LNCaP clone FGC (cell line): ENCODE measurements around the gene ADGRG6.
A peak's percentile ranks its signal among the peaks of the same experiment; 100 is the strongest.
"Not testable (repeated sequence)": the region's sequence is repeated elsewhere in the genome, so short reads cannot be mapped to it uniquely, and the experiment has no call there.

Experiments
- DNase-seq: peaks from one replicate; pipeline ENCODE4 v3.0.0-alpha.2; 2011; ENCODE audit warnings: low read depth
- H3K4me3 ChIP-seq: 2 replicates; pipeline ENCODE4 v1.5.1; 2011; ENCODE audit warnings: mild to moderate bottlenecking, low read depth, low read length, control low read depth
- TF ChIP-seq, protein P1 (sequence below): IDR thresholded peaks from 2 replicates; pipeline ENCODE4 v1.5.1; 2012; ENCODE audit warnings: mild to moderate bottlenecking; ENCODE audit not compliant: control insufficient read depth, insufficient read depth; ENCODE audit errors: extremely low read depth

ADGRG6 gene

DNA sequence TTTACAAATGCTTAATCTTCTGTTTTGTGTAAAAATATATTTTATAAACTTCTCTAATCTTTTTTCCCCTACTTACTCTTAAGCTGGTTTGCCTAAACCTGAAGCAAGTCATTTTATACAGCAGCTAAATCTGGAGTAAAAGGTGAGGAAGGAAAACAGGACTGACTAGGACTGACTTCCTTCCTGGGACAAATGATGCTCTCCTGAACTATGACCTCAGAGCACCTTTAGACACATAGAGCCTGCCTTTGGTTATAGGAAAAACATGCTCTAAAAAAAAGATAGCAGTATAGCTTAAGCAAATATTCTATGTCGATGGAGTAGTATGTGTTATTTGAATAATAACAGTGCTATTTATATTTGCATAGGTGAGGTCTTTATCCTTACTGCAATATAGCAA lies 21.5 kb upstream of the ADGRG6 start:
- TF ChIP-seq, protein P1, sequence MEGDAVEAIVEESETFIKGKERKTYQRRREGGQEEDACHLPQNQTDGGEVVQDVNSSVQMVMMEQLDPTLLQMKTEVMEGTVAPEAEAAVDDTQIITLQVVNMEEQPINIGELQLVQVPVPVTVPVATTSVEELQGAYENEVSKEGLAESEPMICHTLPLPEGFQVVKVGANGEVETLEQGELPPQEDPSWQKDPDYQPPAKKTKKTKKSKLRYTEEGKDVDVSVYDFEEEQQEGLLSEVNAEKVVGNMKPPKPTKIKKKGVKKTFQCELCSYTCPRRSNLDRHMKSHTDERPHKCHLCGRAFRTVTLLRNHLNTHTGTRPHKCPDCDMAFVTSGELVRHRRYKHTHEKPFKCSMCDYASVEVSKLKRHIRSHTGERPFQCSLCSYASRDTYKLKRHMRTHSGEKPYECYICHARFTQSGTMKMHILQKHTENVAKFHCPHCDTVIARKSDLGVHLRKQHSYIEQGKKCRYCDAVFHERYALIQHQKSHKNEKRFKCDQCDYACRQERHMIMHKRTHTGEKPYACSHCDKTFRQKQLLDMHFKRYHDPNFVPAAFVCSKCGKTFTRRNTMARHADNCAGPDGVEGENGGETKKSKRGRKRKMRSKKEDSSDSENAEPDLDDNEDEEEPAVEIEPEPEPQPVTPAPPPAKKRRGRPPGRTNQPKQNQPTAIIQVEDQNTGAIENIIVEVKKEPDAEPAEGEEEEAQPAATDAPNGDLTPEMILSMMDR = no peak
- H3K4me3 ChIP-seq = no peak overlapping the region
- DNase-seq = no peak

DNA sequence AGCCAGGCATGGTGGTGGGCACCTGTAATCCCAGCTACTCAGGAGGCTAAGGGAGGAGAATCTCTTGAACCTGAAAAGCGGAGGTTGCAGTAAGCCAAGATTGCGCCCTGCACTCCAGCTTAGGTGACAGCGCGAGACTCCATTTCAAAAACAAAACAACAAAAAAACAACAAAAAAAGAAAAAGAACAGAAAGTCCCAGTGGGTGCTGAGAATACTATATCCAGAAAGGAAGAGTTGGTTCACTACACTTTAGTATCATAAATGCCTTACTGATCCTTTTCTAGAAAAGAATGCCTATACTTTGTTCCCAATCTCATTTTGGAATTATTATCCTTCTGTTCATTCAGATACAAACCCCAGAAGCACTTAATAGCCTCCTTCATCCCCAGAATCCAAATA lies 20.9 kb upstream of the ADGRG6 start:
- no peak overlapping the region for H3K4me3 ChIP-seq
- no peak for DNase-seq
- TF ChIP-seq, protein P1 = no peak

DNA sequence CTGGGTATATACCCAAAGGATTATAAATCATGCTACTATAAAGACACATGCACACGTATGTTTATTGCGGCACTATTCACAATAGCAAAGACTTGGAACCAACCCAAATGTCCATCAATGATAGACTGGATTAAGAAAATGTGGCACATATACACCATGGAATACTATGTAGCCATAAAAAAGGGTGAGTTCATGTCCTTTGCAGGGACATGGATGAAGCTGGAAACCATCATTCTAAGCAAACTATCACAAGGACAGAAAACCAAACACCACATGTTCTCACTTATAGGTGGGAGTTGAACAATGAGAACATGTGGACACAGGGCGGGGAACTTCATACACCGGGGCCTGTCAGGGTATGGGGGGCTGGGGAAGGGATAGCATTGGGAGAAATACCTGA lies 18.7 kb upstream of the ADGRG6 start:
- H3K4me3 ChIP-seq, DNase-seq: not testable (repeated sequence)

DNA sequence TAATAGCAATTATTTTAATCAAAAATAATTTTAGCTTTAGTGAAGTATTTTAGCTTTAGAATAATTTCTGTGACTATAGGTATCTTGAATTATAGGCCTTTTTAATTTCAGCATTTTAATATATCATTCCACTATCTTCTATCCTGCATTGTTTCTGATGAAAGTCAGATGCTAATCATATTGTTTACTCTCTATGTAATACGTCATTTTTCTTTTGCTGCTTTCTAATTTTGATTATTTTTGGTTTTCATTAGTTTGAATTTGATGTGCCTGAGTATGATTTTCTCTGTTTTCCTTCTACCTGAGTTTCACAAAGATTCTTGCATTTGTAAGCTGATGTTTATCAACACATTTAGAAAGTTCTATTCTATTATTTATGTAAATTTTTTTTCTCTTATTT lies 17.4 kb upstream of the ADGRG6 start:
- TF ChIP-seq, protein P1 = no peak
- DNase-seq = no peak
- H3K4me3 ChIP-seq = no peak overlapping the region

DNA sequence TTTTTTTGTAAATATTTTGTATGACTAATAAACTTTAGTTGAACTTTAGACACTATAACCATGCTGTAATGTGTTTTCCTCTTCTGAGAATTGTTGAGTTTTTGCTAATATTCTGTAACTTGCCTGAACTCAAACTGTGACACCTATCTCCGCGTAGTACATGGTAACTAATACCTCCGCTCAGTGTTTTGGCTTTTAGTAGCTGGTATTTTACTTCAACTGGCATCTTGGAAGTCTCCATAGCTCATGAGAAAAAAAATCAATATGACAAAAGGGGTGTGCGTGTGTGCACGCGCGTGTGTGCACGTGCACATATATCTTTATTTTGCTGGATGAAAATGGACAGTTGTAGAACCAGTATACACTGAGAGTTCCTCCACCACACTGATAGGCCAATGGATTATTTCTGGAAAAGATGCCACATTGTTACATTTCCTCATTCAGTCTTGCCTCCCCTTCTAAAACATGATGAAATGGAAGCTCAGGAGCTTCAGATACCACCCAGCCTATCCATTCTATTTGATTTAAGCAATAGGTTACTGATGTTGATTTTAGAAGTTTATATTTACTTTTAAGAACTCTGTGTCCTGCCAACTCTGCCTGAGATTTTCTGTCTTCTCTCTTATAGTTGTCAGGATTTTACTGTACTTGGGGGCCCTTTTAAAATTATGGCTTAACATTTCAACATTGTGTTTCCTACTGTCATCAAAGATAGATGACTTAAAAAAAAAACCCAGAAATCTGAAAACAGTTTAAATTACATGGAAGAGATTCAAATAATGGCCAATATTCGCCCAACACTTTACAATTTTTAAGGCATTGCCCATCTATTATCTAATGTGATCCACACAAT lies 16.3 kb upstream of the ADGRG6 start:
- no peak overlapping the region for H3K4me3 ChIP-seq
- DNase-seq = peak; percentile 80
- TF ChIP-seq, protein P1 = no peak

DNA sequence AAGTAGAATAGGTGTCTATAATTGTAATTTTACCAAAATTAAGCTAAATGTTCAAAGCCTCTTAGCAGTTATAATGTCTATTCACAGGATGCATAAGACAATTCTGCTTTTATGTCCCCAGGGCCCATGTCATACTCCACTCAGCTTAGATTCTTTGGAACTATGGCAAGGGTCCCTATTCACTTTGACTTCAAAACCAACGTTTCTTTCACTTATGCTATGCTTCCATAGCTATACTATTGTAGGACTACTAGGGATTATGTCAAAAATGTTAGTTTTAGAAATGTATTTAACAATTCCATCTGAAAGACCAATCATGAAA lies 15.8 kb upstream of the ADGRG6 start:
- TF ChIP-seq, protein P1 = no peak
- DNase-seq = no peak
- no peak overlapping the region for H3K4me3 ChIP-seq

DNA sequence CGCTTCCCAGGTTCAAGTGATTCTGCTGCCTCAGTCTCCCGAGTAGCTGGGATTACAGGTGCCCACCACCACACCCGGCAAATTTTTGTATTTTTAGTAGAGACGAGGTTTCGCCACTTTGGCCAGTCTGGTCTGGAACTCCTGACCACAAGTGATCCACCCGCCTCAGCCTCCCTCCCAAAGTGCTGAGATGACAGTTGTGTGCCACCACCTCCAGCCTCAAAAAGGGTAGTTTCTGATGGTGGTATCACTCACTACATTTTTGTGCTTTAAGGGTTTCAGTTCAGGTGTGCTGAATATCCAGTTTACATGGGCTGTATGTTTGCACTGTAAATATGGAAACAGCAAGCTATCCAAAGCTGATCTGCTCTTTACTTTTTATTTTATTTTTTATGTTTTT lies 12.1 kb upstream of the ADGRG6 start:
- DNase-seq = no peak
- H3K4me3 ChIP-seq = no peak overlapping the region
- TF ChIP-seq, protein P1 = no peak
